K562 (cell line): Measurements from ENCODE around the gene VEGFB. TPM values are rescaled to one million over a fixed set of nuclear protein-coding genes. Genes with fewer than 3 reads are reported as not detected.
A peak's percentile ranks its signal among the peaks of the same experiment; 100 is the strongest.

Experiments used
- ATF6 ChIP-seq: sonication (generic); formaldehyde crosslinking; IDR thresholded peaks from 2 replicates; pipeline ENCODE4 v1.4.0; 2020; ENCODE audit warnings: mild to moderate bottlenecking, missing genetic modification reagents
- CEBPB ChIP-seq: fragments of 450-650 bp; IDR thresholded peaks from 2 replicates; pipeline ENCODE4 v1.6.1; 2016; ENCODE audit warnings: missing genetic modification characterization, missing compliant biosample characterization
- E4F1 ChIP-seq: fragments of 250-450 bp; sonication (Bioruptor Pico); IDR thresholded peaks from 2 replicates; pipeline ENCODE4 v1.5.0; 2021; ENCODE audit warnings: mild to moderate bottlenecking, borderline replicate concordance
- HIVEP1 ChIP-seq: fragments of 250-450 bp; sonication (Bioruptor Pico); IDR thresholded peaks from 2 replicates; pipeline ENCODE4 v1.4.0; 2020; ENCODE audit warnings: mild to moderate bottlenecking
- ILF3 ChIP-seq: fragments of 450-650 bp; IDR thresholded peaks from 2 replicates; pipeline ENCODE4 v1.6.1; 2018; ENCODE audit warnings: antibody characterized with exemption, mild to moderate bottlenecking, moderate library complexity, borderline replicate concordance
- JUND ChIP-seq, 2 experiments: IDR thresholded peaks; 2 replicates in 1 of 2; 3 replicates in 1 of 2; pipeline ENCODE4 v1.6.1; 2011; ENCODE audit warnings: borderline replicate concordance in 2 of 2, low read depth in 2 of 2, low read length in 2 of 2, improper control_type of control experiment in 1 of 2, missing biosample characterization in 1 of 2, missing genetic modification characterization in 1 of 2, missing genetic modification reagents in 1 of 2
- KLF1 ChIP-seq: fragments of 450-650 bp; IDR thresholded peaks from 2 replicates; pipeline ENCODE4 v1.6.1; 2016; ENCODE audit warnings: missing genetic modification characterization, missing compliant biosample characterization
- MAFF ChIP-seq: IDR thresholded peaks from 2 replicates; pipeline ENCODE4 v1.6.1; 2012; ENCODE audit warnings: low read length, improper control_type of control experiment
- MBD2 ChIP-seq: sonication (generic); IDR thresholded peaks from 2 replicates; pipeline ENCODE4 v1.6.1; 2016; ENCODE audit warnings: low read depth, borderline replicate concordance
- MECOM ChIP-seq: fragments of 250-450 bp; sonication (Bioruptor Pico); IDR thresholded peaks from 2 replicates; pipeline ENCODE4 v1.8.0; 2022; ENCODE audit warnings: inconsistent platforms
- NBN ChIP-seq: fragments of 450-650 bp; IDR thresholded peaks from 2 replicates; pipeline ENCODE4 v1.6.1; 2016; ENCODE audit warnings: low read depth, mild to moderate bottlenecking
- RBM25 ChIP-seq: fragments of 200-400 bp; formaldehyde crosslinking; IDR thresholded peaks from 2 replicates; pipeline ENCODE4 v1.6.1; 2018; ENCODE audit warnings: low read length, low read depth, moderate library complexity; ENCODE audit not compliant: severe bottlenecking
- RCOR1 ChIP-seq, 2 experiments: IDR thresholded peaks; 2 replicates each; pipeline ENCODE4 v1.6.1; 2012; ENCODE audit warnings: low read depth in 2 of 2, low read length in 2 of 2, borderline replicate concordance in 1 of 2, improper control_type of control experiment in 1 of 2
- SRSF1 ChIP-seq: fragments of 200-400 bp; formaldehyde crosslinking; IDR thresholded peaks from 2 replicates; pipeline ENCODE4 v1.6.1; 2017; ENCODE audit warnings: mild to moderate bottlenecking, low read depth, low read length, moderate library complexity
- TARDBP ChIP-seq: fragments of 450-650 bp; IDR thresholded peaks from 2 replicates; pipeline ENCODE4 v1.6.1; 2016
- TEAD2 ChIP-seq: fragments of 450-650 bp; IDR thresholded peaks from 2 replicates; pipeline ENCODE4 v1.6.1; 2016; ENCODE audit warnings: missing genetic modification characterization, control low read depth, missing compliant biosample characterization
- ZFPM2 ChIP-seq: fragments of 250-450 bp; sonication (Bioruptor Pico); IDR thresholded peaks from 2 replicates; pipeline ENCODE4 v1.5.1; 2022; ENCODE audit warnings: mild to moderate bottlenecking
- ZNF121 ChIP-seq: sonication (generic); formaldehyde crosslinking; conservative IDR thresholded peaks from 2 replicates; pipeline ENCODE4 v1.8.0; 2022; ENCODE audit warnings: missing genetic modification reagents
- ZNF146 ChIP-seq: IDR thresholded peaks from one replicate; pipeline ENCODE4 v1.6.1; 2018; ENCODE audit warnings: missing compliant biosample characterization; ENCODE audit not compliant: unreplicated experiment
- ZNF253 ChIP-seq: fragments of 250-450 bp; sonication (Bioruptor Pico); conservative IDR thresholded peaks from 2 replicates; pipeline ENCODE4 v1.6.1; 2021; ENCODE audit warnings: mild to moderate bottlenecking
- ZNF277 ChIP-seq: fragments of 250-450 bp; sonication (Bioruptor Pico); IDR thresholded peaks from 2 replicates; pipeline ENCODE4 v1.8.0; 2022; ENCODE audit warnings: inconsistent platforms, mild to moderate bottlenecking, moderate library complexity, borderline replicate concordance
- ZNF551 ChIP-seq: fragments of 250-450 bp; sonication (Bioruptor Pico); IDR thresholded peaks from 2 replicates; pipeline ENCODE4 v1.5.0; 2021; ENCODE audit warnings: mild to moderate bottlenecking, moderate library complexity
- ZNF695 ChIP-seq: fragments of 450-650 bp; formaldehyde crosslinking; IDR thresholded peaks from 2 replicates; pipeline ENCODE4 v1.4.0; 2020; ENCODE audit warnings: mild to moderate bottlenecking, moderate library complexity
- ZNF766 ChIP-seq: fragments of 200-800 bp; sonication (Bioruptor generic); conservative IDR thresholded peaks from 2 replicates; pipeline ENCODE4 v1.6.1; 2016; ENCODE audit warnings: missing genetic modification characterization, missing compliant biosample characterization
- polyA plus RNA-seq, 8 experiments: library from polyadenylated mRNA; depleted of rRNA in 4 of 8; stranded (reverse) in 5 of 8; unstranded in 3 of 8; fragments of >200 nt; fragmentation: Nextera tagmentation in 2 of 8; fragmentation: Illumina TruSeq in 1 of 8; extraction: Ambion mirVana in 2 of 8; extraction: Trizol in 1 of 8; gene quantifications; 2 replicates each; pipeline versions ENCODE4 v1.2.1 to v1.2.3, GENCODE V29; 2011 to 2014; ENCODE audit warnings: inconsistent platforms in 1 of 8, missing spikeins in 1 of 8
- total RNA-seq, 7 experiments: library from RNA; depleted of rRNA in 6 of 7; stranded (reverse); fragments of >200 nt in 6 of 7; fragmentation: Illumina TruSeq in 2 of 7; extraction: Trizol in 2 of 7; gene quantifications; 2 replicates each; pipeline versions ENCODE4 v1.2.1 to v1.2.3, GENCODE V29; 2011 to 2021; ENCODE audit warnings: low replicate concordance in 1 of 7

The VEGFB gene
- total and polyA plus RNA-seq, 9 of the 15 experiments (the other 6 are each of a cell fraction or from before 2014, with no cell fraction given), result 11.0 to 83.4 (median 25.7) TPM

- TF ChIP-seq RCOR1 (IDR thresholded peaks at IDR 0.05; ENCODE audit: borderline replicate concordance in 1 of 2, low read depth in 2 of 2, low read length in 2 of 2) (no peak; a peak in 1 of 4 replicates), RBM25 (peak; percentile 79), MAFF (no peak), ILF3 (no peak), TARDBP (no peak; the same call in 1 of the 2 replicates), ZNF146 (CRISPR knock-in tag) (no peak), E4F1 (CRISPR knock-in tag) (no peak), JUND (IDR thresholded peaks at IDR 0.05; ENCODE audit: borderline replicate concordance, low read depth, low read length) (peak; percentile 39), JUND (tag; IDR thresholded peaks at IDR 0.05; ENCODE audit: borderline replicate concordance, low read depth, low read length) (no peak; the same call in 2 of the 3 replicates), ZNF551 (CRISPR knock-in tag) (no peak), MBD2 (peak; percentile 68; the same call in 1 of the 2 replicates), ZNF766 (CRISPR knock-in tag) (no peak; the same call in 1 of the 2 replicates), ZNF253 (CRISPR knock-in tag) (no peak), ZNF277 (CRISPR knock-in tag) (no peak), KLF1 (tag) (peak; percentile 76), TEAD2 (tag) (no peak), ZNF695 (no peak), HIVEP1 (CRISPR knock-in tag) (no peak), ZNF121 (CRISPR knock-in tag) (no peak), CEBPB (no peak), NBN (no peak), ZFPM2 (CRISPR knock-in tag) (no peak), MECOM (no peak), ATF6 (CRISPR knock-in tag) (no peak), SRSF1 (no peak)
Observed at GRCh38 chr11:64240435-64241240, 6.3 kb downstream of the VEGFB start, which contains the start of gene FKBP2 (continued).
